GM21367 (cell line): Measurements from ENCODE around the gene MTHFD1L.

Experiments
- ATAC-seq: cut with Tn5 transposase; IDR thresholded peaks from one replicate; pipeline ENCODE4 v1.9.1; 2021; ENCODE audit not compliant: unreplicated experiment

The MTHFD1L gene

GRCh38 chr6:150897400-150897943 is 32.0 kb downstream of the MTHFD1L start:
- ATAC-seq: no peak

GRCh38 chr6:150898399-150899170 is 33.1 kb downstream of the MTHFD1L start:
- ATAC-seq: peak; percentile 36

- no peak for ATAC-seq
These were observed 33.7 kb downstream of the MTHFD1L start for GRCh38 chr6:150899231-150899630.

- no peak for ATAC-seq
These were observed 34.5 kb downstream of the MTHFD1L start for GRCh38 chr6:150900049-150900448.

GRCh38 chr6:150902142-150902776 is 36.8 kb downstream of the MTHFD1L start:
- ATAC-seq: no peak

DNA sequence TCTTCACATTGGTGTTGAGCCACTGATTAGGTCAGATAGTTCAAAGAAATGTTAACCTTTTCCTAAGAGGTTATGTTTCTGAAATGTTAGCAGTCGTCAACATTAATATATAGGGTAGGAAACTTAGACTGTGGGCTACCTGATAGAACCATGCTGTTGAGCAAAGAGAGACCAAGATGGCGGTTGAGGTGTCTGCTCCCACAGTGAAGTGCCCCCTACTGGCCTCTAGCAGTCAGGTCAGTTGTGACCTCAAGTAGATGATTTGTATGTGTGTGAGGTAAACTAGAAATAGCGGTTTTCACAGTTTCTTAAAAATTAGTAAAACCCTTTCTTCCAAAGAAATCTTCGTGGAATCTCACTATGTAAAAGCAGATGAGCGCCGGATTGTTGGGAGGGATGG is 40.3 kb downstream of the MTHFD1L start:
- no peak for ATAC-seq

DNA sequence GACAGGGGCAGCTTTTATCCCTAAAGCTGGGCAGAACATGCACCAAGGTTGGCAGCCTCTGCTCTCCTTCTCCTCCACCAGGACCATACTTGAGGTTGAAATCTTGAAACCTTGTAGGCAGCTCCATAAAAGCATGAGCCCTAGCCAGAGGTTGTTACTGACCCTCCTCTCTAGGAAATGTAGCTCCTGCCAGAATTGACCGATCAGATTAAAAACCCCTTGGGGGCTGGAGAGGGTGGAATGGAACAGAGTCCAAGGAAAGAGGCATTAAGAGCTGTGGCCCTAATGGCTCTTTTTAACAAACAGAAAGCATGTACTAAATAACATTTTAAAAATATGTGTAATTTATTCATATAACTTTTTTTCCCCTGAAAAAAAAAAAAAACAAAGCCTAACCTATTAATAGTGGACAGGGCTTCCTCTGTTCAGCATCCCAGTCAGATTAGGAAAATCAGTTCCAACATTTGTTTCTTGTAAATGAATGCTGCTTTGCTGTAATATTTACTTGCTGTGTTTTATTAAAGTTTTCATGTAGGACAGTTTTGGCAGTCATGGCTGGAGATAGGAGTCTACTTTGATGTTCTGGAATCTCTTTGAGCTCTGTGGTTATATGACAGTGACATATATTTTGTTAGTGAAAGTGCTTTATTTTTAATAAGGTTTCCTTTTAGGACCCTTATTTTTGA is 41.3 kb downstream of the MTHFD1L start:
- no peak for ATAC-seq

DNA sequence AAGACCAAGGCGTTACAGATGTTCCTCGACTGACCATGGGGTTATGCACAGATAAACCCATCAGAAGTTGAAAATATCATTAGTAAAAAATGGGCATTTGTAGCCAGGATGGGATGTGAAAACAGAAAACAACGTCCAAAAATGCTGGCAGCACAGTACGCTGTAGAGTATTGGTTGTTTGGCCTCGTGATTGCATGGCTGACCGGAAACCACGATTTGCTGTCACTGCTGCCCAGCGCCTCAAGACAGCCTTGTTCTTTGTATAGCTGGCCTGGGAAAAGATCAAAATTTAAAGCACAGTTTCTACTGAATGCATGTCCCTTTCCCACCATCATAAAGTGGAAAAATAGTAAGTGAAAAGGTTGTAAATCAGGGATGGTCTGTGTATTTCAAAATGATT is 41.9 kb downstream of the MTHFD1L start:
- ATAC-seq: no peak

DNA sequence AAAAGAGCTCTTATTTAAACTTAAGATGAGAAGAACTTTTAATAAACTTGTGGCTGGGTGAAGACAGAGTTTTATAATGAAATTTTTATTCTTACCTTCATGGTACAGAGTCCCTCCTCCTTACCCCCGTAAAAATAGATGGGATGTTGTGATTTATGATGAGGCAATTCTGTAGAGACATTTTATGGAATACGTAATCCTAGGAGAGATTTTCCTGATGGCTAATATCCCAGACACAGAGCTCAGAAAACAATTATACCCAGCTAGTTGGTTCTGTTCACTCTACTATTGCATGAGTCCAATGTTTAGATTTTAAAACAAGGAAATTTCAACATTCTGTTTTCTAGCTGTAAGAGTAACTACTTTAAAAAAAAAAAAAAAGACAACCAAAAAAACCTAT is 43.4 kb downstream of the MTHFD1L start:
- ATAC-seq: no peak

DNA sequence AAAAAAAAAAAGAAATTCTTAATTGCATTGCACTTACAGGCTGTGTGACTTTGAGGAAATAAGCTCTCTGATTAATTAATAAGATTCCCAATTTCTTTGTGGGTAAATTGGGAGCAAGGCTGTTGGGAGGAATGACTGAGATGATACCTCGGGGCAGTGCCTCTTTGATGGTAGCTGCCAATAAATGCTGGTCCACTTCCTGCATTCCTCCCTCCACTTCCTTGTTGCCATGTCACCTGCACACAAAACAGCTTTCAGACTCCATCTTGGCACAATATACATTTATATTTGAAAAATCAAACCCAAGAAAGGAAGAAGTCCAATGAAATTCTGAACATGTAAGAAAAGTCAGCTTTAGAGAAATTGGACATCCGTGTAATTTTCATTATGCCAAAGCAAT is 45.1 kb downstream of the MTHFD1L start:
- ATAC-seq: no peak

- no peak for ATAC-seq
These were observed 48.9 kb downstream of the MTHFD1L start for GRCh38 chr6:150914372-150914771.

- ATAC-seq: no peak
These were observed 49.8 kb downstream of the MTHFD1L start for GRCh38 chr6:150915131-150915879.

DNA sequence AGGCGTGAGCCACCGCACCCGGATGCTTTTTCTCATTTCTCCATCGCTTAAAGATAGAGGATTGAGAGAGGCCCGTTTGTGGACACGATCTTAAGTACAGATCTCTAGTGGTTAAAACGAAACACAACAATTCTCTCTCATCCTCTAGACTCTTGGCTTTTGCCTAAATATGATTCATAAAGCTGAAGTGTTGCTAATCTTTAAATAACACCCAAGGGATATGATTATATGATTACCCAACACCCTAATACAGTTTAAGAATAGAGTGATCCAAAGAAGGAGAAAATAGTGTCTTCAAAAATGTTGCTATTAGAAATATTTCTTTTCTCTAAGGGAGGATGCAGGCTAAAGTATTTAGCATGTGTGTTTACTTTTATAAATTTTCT is 50.4 kb downstream of the MTHFD1L start:
- no peak for ATAC-seq

DNA sequence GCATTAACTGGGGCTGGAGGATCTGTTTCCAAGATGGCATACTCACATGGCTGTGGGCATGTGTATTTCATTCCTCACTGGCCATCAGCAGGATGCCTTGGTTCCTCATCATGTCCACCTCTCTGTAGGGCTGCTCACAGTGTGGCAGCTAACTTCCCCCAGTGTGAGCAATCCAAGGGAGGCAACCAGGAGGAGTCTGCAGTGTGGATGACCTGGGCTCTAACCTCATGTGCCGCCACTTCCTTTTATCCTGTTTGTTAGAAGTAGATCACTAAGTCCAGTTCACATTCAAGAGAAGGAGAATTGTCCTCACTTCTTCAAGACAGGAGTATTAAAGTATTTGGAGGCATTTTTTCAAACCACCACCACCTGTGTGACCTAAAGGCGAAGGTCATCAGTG is 54.4 kb downstream of the MTHFD1L start:
- no peak for ATAC-seq

DNA sequence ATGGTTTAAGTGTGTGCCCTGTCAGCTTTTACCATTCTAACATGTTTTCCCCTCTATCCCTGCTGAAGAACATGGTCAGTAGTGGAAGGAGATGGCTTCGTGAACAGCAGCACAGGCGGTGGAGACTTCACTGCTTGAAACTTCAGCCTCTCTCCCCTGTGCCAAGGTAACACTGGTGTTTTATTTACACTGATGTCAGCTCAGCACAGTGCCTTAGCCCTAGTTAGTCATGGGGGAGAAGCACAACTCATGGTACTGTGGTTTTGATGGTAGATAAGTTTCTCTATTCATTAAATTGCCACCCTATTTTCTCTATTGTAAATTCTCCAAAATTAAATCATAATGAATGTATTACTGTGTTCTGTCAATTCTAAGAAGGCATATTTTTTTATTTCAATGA is 56.6 kb downstream of the MTHFD1L start:
- ATAC-seq: no peak

DNA sequence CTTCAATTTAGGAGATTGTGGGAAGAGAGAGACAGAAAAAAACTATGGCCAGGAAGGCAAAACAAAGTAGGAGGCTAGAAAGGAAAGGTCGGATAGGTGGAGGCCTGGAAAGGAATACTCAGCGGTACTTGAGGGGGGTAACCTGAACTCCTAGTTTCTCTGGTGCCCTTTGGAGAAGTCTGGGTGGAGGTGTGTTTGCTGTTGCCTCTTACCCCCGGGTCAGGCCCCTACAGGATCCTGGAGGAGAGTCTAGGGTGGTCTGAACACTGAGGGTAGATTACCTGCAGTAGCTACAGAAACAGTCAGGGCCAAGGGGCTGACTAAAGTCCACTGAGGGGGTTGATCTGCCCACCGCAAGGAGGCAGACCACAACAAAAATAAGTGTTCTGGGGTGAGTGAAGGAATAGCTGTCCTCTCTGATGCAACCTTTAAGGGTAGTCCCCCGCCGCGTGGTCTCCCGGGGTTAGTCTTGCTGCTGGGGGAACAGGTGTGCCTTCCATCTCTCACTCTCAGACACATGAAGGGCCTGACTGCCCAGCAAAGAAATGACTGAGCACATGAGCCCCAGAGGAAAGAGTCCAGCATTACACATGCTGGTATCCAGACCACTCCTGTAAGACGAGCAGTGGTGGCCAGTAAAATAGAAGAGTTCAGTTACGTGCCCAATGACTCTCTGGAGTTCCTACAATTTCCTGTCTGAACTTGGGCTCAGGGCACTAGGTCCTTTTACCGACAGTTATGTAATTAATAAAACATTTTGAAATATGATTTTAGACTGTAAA is 59.5 kb downstream of the MTHFD1L start:
- no peak for ATAC-seq

GRCh38 chr6:150925590-150925928 is 60.1 kb downstream of the MTHFD1L start:
- no peak for ATAC-seq

- ATAC-seq: no peak
These were observed 60.5 kb downstream of the MTHFD1L start for GRCh38 chr6:150925976-150926375.

GRCh38 chr6:150928882-150929281 is 63.4 kb downstream of the MTHFD1L start:
- ATAC-seq: no peak

- no peak for ATAC-seq
These were observed 63.9 kb downstream of the MTHFD1L start for GRCh38 chr6:150929416-150929815.

DNA sequence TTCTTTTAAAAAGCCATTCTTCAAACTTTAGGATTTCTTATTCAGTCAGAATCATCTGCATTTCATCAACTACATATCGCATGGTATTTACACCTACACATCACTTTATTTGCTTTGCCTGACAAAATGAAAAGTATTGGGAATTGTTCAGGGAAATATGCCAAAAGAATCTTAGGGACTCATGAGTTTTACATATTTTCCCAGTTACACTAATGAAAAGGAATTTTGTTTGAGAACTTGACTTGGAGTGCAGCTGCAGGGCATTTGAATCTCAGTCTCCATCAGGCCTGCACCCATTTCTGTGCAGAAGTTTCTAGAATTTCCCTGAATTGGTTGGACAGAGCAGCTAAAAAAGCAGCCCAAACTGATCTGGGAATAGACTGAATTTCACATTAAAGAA is 65.3 kb downstream of the MTHFD1L start:
- ATAC-seq: no peak
